Prostate gland (tissue), 2 donors: ENCODE data around the gene C4orf36. TPM values are rescaled to one million over a fixed set of nuclear protein-coding genes. Genes with fewer than 3 reads are reported as not detected.

Experiments
- DNase-seq: peaks from one replicate; pipeline ENCODE4 v3.0.0-alpha.2; 2019; ENCODE audit warnings: low spot score
- H3K27ac ChIP-seq, 2 donors: fragments of 200-600 bp; sonication (generic); 2 replicates each; pipeline ENCODE4 v1.5.1; 2017 to 2019
- H3K27me3 ChIP-seq: fragments of 200-600 bp; sonication (generic); replicated peaks from 2 replicates; pipeline ENCODE4 v1.5.1; 2019; ENCODE audit not compliant: insufficient read depth
- H3K36me3 ChIP-seq, 2 donors: fragments of 200-600 bp; sonication (generic); 1 replicate in 1 of 2; 2 replicates in 1 of 2; pipeline versions ENCODE4 v1.5.1 to v1.8.1; 2017 to 2019
- H3K4me1 ChIP-seq: fragments of 200-600 bp; sonication (generic); replicated peaks from 2 replicates; pipeline ENCODE4 v1.5.1; 2019
- H3K4me3 ChIP-seq, 2 donors: fragments of 200-600 bp; sonication (generic); 2 replicates each; pipeline ENCODE4 v1.5.1; 2017 to 2019
- H3K9me3 ChIP-seq: fragments of 200-600 bp; sonication (generic); 2 replicates; pipeline ENCODE4 v1.5.1; 2017
- POLR2A ChIP-seq: fragments of 450-650 bp; IDR thresholded peaks from one replicate; pipeline ENCODE4 v1.6.1; 2016; ENCODE audit warnings: antibody characterized with exemption, mild to moderate bottlenecking
- POLR2AphosphoS5 ChIP-seq: sonication (generic); formaldehyde crosslinking; IDR thresholded peaks from one replicate; pipeline ENCODE4 v1.6.1; 2017; ENCODE audit warnings: antibody characterized with exemption
- WGBS: methylation state at CpG from one replicate; pipeline ENCODE4 v1.1.5; 2018; 5-methylcytosine and 5-hydroxymethylcytosine counted together
- intact Hi-C: fragments of 100-400 bp; cut with DNase I; formaldehyde crosslinking; loops from one replicate; pipeline ENCODE4 v1.14.2; 2022
- total RNA-seq, 2 donors: library from RNA; depleted of rRNA; stranded (reverse); fragments of >200 nt; gene quantifications; one replicate each; pipeline ENCODE4 v1.1.0, GENCODE V29; 2016
- TF ChIP-seq, protein P1 (sequence below), 4 experiments: fragments of 200-600 bp in 2 of 4; fragments of 450-650 bp in 2 of 4; sonication (generic) in 2 of 4; IDR thresholded peaks; 1 replicate in 3 of 4; 2 replicates in 1 of 4; pipeline ENCODE4 v1.5.1; 2016 to 2019; ENCODE audit warnings: antibody characterized with exemption in 4 of 4, mild to moderate bottlenecking in 2 of 4, moderate library complexity in 2 of 4

The C4orf36 gene
- total RNA-seq, 2 donors from 2014 or later, result 3.4 TPM; not detected in 1

- Histone ChIP-seq H3K4me1 (no peaks in the 10 kb centered on the region), H3K4me3 (no peak overlapping the region), H3K36me3 (no peaks in the 10 kb centered on the region), H3K9me3 (no peaks in the 10 kb centered on the region), H3K27ac (no peak overlapping the region), H3K27me3 (no peaks in the 10 kb centered on the region)
- no peak for DNase-seq
- intact Hi-C loops, result no loop called here
- WGBS, result 93% methylated on average over 1 of the region's 1 CpG
- no peak for TF ChIP-seq POLR2A
- TF ChIP-seq, protein P1, sequence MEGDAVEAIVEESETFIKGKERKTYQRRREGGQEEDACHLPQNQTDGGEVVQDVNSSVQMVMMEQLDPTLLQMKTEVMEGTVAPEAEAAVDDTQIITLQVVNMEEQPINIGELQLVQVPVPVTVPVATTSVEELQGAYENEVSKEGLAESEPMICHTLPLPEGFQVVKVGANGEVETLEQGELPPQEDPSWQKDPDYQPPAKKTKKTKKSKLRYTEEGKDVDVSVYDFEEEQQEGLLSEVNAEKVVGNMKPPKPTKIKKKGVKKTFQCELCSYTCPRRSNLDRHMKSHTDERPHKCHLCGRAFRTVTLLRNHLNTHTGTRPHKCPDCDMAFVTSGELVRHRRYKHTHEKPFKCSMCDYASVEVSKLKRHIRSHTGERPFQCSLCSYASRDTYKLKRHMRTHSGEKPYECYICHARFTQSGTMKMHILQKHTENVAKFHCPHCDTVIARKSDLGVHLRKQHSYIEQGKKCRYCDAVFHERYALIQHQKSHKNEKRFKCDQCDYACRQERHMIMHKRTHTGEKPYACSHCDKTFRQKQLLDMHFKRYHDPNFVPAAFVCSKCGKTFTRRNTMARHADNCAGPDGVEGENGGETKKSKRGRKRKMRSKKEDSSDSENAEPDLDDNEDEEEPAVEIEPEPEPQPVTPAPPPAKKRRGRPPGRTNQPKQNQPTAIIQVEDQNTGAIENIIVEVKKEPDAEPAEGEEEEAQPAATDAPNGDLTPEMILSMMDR (IDR thresholded peaks at IDR 0.05), result no peak
- no peak for TF ChIP-seq POLR2AphosphoS5
Observed at GRCh38 chr4:86841309-86841708, 50.9 kb downstream of the C4orf36 start.

GRCh38 chr4:86840858-86841257 lies 51.4 kb downstream of the C4orf36 start:
- H3K4me3 ChIP-seq, result no peak overlapping the region
- no peaks in the 10 kb centered on the region for H3K4me1 ChIP-seq
- no peaks in the 10 kb centered on the region for H3K36me3 ChIP-seq
- intact Hi-C loops, result no loop called here
- TF ChIP-seq POLR2AphosphoS5, result no peak
- TF ChIP-seq, protein P1 (IDR thresholded peaks at IDR 0.05), result no peak
- TF ChIP-seq POLR2A, result no peak
- no peak for DNase-seq
- no peaks in the 10 kb centered on the region for H3K9me3 ChIP-seq
- 92% methylated on average over 1 of the region's 1 CpG for WGBS
- no peaks in the 10 kb centered on the region for H3K27me3 ChIP-seq
- no peak overlapping the region for H3K27ac ChIP-seq

- no peak for DNase-seq
- intact Hi-C loops, result no loop called here
- 51% methylated on average over 5 of the region's 5 CpGs for WGBS
- Histone ChIP-seq H3K36me3 (no peaks in the 10 kb centered on the region), H3K4me3 (no peak overlapping the region), H3K27ac (no peak overlapping the region), H3K9me3 (no peaks in the 10 kb centered on the region), H3K27me3 (no peaks in the 10 kb centered on the region), H3K4me1 (no peaks in the 10 kb centered on the region)
- TF ChIP-seq POLR2A (no peak), POLR2AphosphoS5 (no peak)
- TF ChIP-seq, protein P1 (IDR thresholded peaks at IDR 0.05), result no peak
Observed at GRCh38 chr4:86837691-86838503, 54.3 kb downstream of the C4orf36 start.

DNA sequence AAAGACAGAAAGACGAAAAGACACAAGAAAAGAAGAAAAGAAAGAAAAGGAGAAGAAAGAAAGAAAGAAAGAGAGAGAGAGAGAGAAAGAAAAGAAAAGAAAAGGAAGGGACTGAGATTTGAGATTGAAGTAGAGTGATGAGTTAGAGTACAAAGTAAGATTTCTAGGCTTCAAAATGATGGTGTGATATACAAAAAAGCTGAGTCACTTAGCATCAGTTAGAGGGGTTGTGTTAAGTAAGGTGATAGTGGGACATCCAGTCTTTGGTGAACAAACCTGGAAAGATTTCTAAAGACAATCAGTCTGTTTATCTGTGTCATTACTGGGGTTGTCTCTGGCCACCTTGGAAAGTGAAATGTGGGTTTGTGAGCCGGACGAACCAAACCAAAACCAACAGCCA lies 56.5 kb downstream of the C4orf36 start:
- TF ChIP-seq, protein P1 (IDR thresholded peaks at IDR 0.05), result no peak
- TF ChIP-seq POLR2AphosphoS5 (no peak), POLR2A (no peak)
- Histone ChIP-seq H3K9me3 (no peaks in the 10 kb centered on the region), H3K36me3 (no peaks in the 10 kb centered on the region), H3K27ac (no peak overlapping the region), H3K4me1 (no peaks in the 10 kb centered on the region), H3K4me3 (no peak overlapping the region), H3K27me3 (no peaks in the 10 kb centered on the region)
- intact Hi-C loops, result no loop called here
- no peak for DNase-seq
- whole genome bisulfite sequencing, result 89% methylated on average over 3 of the region's 3 CpGs

- H3K4me1 ChIP-seq, result no peaks in the 10 kb centered on the region
- TF ChIP-seq POLR2A (no peak), POLR2AphosphoS5 (no peak)
- TF ChIP-seq, protein P1 (IDR thresholded peaks at IDR 0.05), result no peak
Observed at GRCh38 chr4:86834901-86835300, 57.3 kb downstream of the C4orf36 start.

More at GRCh38 chr4:86834901-86835300, 57.3 kb downstream of the C4orf36 start:
- Histone ChIP-seq H3K27me3 (no peaks in the 10 kb centered on the region), H3K4me3 (no peak overlapping the region), H3K36me3 (no peaks in the 10 kb centered on the region), H3K9me3 (no peaks in the 10 kb centered on the region), H3K27ac (no peak overlapping the region)
- WGBS, result 83% methylated on average over 3 of the region's 3 CpGs
- intact Hi-C loops, result no loop called here
- DNase-seq, result no peak
